GM12878 (cell line): ENCODE data around the gene MALSU1. TPM values are rescaled to one million over a fixed set of nuclear protein-coding genes. Genes with fewer than 3 reads are reported as not detected.

ENCODE experiments used
- ATAC-seq: fragments of 200-7000 bp; cut with Tn5 transposase; 3 replicates; pipeline ENCODE4 v1.9.1; 2020; ENCODE audit warnings: mild to moderate bottlenecking, moderate library complexity
- BruUV-seq: library from RNA; stranded (reverse); fragments of 400-500 nt; replicated peaks from 2 replicates; lab custom pipeline; 2021; lab: Mats Ljungman, UMichigan
- CTCF ChIA-PET: fragments of 300-600 bp; sonication (Branson Sonifier 250); formaldehyde crosslinking; extraction: SDS; loops from one replicate; lab custom pipeline; 2021; ENCODE audit warnings: inconsistent platforms; lab: Yijun Ruan, JAX
- POLR2A ChIA-PET: fragments of 350-600 bp; formaldehyde crosslinking; extraction: SDS; loops from one replicate; lab custom pipeline; 2021; ENCODE audit warnings: inconsistent platforms; lab: Charles Lee
- RAD21 ChIA-PET: fragments of 300-600 bp; sonication (Branson Sonifier 250); formaldehyde crosslinking; loops from one replicate; lab custom pipeline; 2023; ENCODE audit warnings: antibody characterized with exemption; ENCODE audit not compliant: unreplicated experiment; lab: Charles Lee
- SMC1A ChIA-PET: fragments of 300-600 bp; sonication (Branson Sonifier 250); formaldehyde crosslinking; loops from one replicate; lab custom pipeline; 2023; ENCODE audit not compliant: unreplicated experiment, uncharacterized antibody; lab: Charles Lee
- DNase-seq: peaks from one replicate; pipeline ENCODE4 v3.0.0-alpha.2; 2011; ENCODE audit warnings: low read depth, low spot score
- FAIRE-seq: peaks from 3 replicates; lab custom pipeline; 2011; peaks lifted over from hg19 to GRCh38; lab: Jason Lieb, UNC
- H2AFZ ChIP-seq: 2 replicates; pipeline ENCODE4 v1.6.0; 2011; ENCODE audit warnings: low read depth, low read length, control low read depth; ENCODE audit not compliant: control insufficient read depth
- H3K27ac ChIP-seq: 2 replicates; pipeline ENCODE4 v1.5.1; 2011; ENCODE audit warnings: control low read depth; ENCODE audit not compliant: control insufficient read depth, insufficient read depth
- H3K27me3 ChIP-seq, 2 experiments: replicated peaks in 1 of 2; 2 replicates each; pipeline versions ENCODE4 v1.6.0 to v1.6.1; 2011; ENCODE audit warnings: low read length in 1 of 2; ENCODE audit not compliant: control insufficient read depth in 2 of 2, insufficient read depth in 2 of 2
- H3K36me3 ChIP-seq, 2 experiments: 2 replicates each; pipeline ENCODE4 v1.5.1; 2011; ENCODE audit warnings: low read length in 1 of 2; ENCODE audit not compliant: control insufficient read depth in 2 of 2, insufficient read depth in 2 of 2
- H3K4me1 ChIP-seq: 2 replicates; pipeline ENCODE4 v1.6.1; 2011; ENCODE audit warnings: mild to moderate bottlenecking, low read length, moderate library complexity, mixed read lengths; ENCODE audit not compliant: control insufficient read depth, insufficient read depth
- H3K4me2 ChIP-seq: 2 replicates; pipeline ENCODE4 v1.6.0; 2011; ENCODE audit warnings: control low read depth; ENCODE audit not compliant: control insufficient read depth, insufficient read depth
- H3K4me3 ChIP-seq: fragments of 200-600 bp; sonication (generic); 2 replicates; pipeline ENCODE4 v1.5.1; 2016
- H3K79me2 ChIP-seq: 2 replicates; pipeline ENCODE4 v1.6.0; 2011; ENCODE audit warnings: low read length; ENCODE audit not compliant: control insufficient read depth, insufficient read depth
- H3K9ac ChIP-seq: 2 replicates; pipeline ENCODE4 v1.8.0; 2011; ENCODE audit warnings: low read length, control low read depth, mixed read lengths; ENCODE audit not compliant: control insufficient read depth, insufficient read depth
- H3K9me3 ChIP-seq: replicated peaks from 3 replicates; pipeline ENCODE4 v1.5.1; 2011; ENCODE audit warnings: mild to moderate bottlenecking, low read length; ENCODE audit not compliant: control insufficient read depth, insufficient read depth
- H4K20me1 ChIP-seq: 2 replicates; pipeline ENCODE4 v1.6.0; 2011; ENCODE audit not compliant: control insufficient read depth, insufficient read depth
- ATF7 ChIP-seq: fragments of 450-650 bp; IDR thresholded peaks from 2 replicates; pipeline ENCODE4 v1.6.1; 2016; ENCODE audit warnings: low read depth, mild to moderate bottlenecking
- CBX3 ChIP-seq: fragments of 200-600 bp; sonication (generic); IDR thresholded peaks from 2 replicates; pipeline ENCODE4 v1.6.1; 2016; ENCODE audit warnings: low read depth, borderline replicate concordance
- CREM ChIP-seq: IDR thresholded peaks from 2 replicates; pipeline ENCODE4 v1.6.1; 2014; ENCODE audit warnings: antibody characterized with exemption, low read depth
- DPF2 ChIP-seq: fragments of 450-650 bp; IDR thresholded peaks from 2 replicates; pipeline ENCODE4 v1.6.1; 2017; ENCODE audit warnings: mild to moderate bottlenecking
- HDAC6 ChIP-seq: fragments of 200-600 bp; sonication (generic); IDR thresholded peaks from one replicate; pipeline ENCODE4 v1.8.0; 2017; ENCODE audit warnings: antibody characterized with exemption; ENCODE audit not compliant: unreplicated experiment
- IRF3 ChIP-seq: fragments of 450-650 bp; IDR thresholded peaks from 2 replicates; pipeline ENCODE4 v1.6.1; 2014; ENCODE audit warnings: mild to moderate bottlenecking
- IRF5 ChIP-seq: fragments of 450-650 bp; IDR thresholded peaks from 2 replicates; pipeline ENCODE4 v1.6.1; 2017; ENCODE audit warnings: borderline replicate concordance
- MTA3 ChIP-seq: IDR thresholded peaks from 2 replicates; pipeline ENCODE4 v1.6.1; 2012; ENCODE audit warnings: low read length, inconsistent platforms, borderline replicate concordance
- NBN ChIP-seq: fragments of 450-650 bp; IDR thresholded peaks from 2 replicates; pipeline ENCODE4 v1.6.1; 2016
- NR2C1 ChIP-seq: fragments of 450-650 bp; IDR thresholded peaks from 2 replicates; pipeline ENCODE4 v1.6.1; 2017; ENCODE audit warnings: antibody characterized with exemption, mild to moderate bottlenecking, moderate library complexity
- PAX8 ChIP-seq: fragments of 450-650 bp; IDR thresholded peaks from 2 replicates; pipeline ENCODE4 v1.6.1; 2017; ENCODE audit warnings: mild to moderate bottlenecking, moderate library complexity
- SMAD1 ChIP-seq: fragments of 450-650 bp; IDR thresholded peaks from 2 replicates; pipeline ENCODE4 v1.6.1; 2018; ENCODE audit warnings: mild to moderate bottlenecking, low read depth; ENCODE audit not compliant: partially characterized antibody
- SREBF1 ChIP-seq: IDR thresholded peaks from 2 replicates; pipeline ENCODE4 v1.6.1; 2012; ENCODE audit warnings: mild to moderate bottlenecking, low read length
- TCF7 ChIP-seq: IDR thresholded peaks from 2 replicates; pipeline ENCODE4 v1.6.1; 2014; ENCODE audit warnings: antibody characterized with exemption, borderline replicate concordance
- ZNF24 ChIP-seq: fragments of 450-650 bp; IDR thresholded peaks from 2 replicates; pipeline ENCODE4 v1.6.1; 2017; ENCODE audit warnings: antibody characterized with exemption, mild to moderate bottlenecking
- ZNF592 ChIP-seq: fragments of 450-650 bp; IDR thresholded peaks from 2 replicates; pipeline ENCODE4 v1.6.1; 2017; ENCODE audit warnings: mild to moderate bottlenecking, moderate library complexity
- WGBS: methylation state at CpG from one replicate; pipeline ENCODE4 v1.1.6; 2016; ENCODE audit warnings: low lambda C conversion rate; ENCODE audit not compliant: insufficient replicate concordance, insufficient coverage; ENCODE audit errors: missing lambda C conversion rate; 5-methylcytosine and 5-hydroxymethylcytosine counted together
- in situ Hi-C: fragments of 300-500 bp; cut with MboI; formaldehyde crosslinking; loops from 9 replicates; pipeline ENCODE4 v1.14.3; 2018; ENCODE audit warnings: mixed read lengths
- intact Hi-C: fragments of 100-400 bp; cut with micrococcal nuclease; formaldehyde crosslinking; loops from one replicate; pipeline ENCODE4 v1.14.2; 2022; ENCODE audit not compliant: unreplicated experiment
- polyA plus RNA-seq, 11 experiments: library from polyadenylated mRNA; depleted of rRNA in 4 of 11; unstranded in 6 of 11; stranded (reverse) in 5 of 11; fragments of >200 nt; fragmentation: Nextera tagmentation in 4 of 11; fragmentation: Illumina TruSeq in 1 of 11; extraction: Ambion mirVana in 4 of 11; extraction: Trizol in 1 of 11; gene quantifications; 1 replicate in 1 of 11; 2 replicates in 10 of 11; pipeline versions ENCODE4 v1.2.1 to v1.2.3, GENCODE V29; 2011 to 2016; ENCODE audit warnings: inconsistent platforms in 2 of 11, missing spikeins in 2 of 11, low read depth in 1 of 11
- total RNA-seq, 4 experiments: library from RNA; depleted of rRNA in 3 of 4; stranded (reverse); fragments of >200 nt in 3 of 4; fragmentation: Illumina TruSeq in 1 of 4; extraction: Trizol in 1 of 4; gene quantifications; 2 replicates each; pipeline versions ENCODE4 v1.2.1 to v1.2.3, GENCODE V29; 2013 to 2021

Gene MALSU1
- total and polyA plus RNA-seq, 10 of the 15 experiments (the other 5 are each of a cell fraction or from before 2014, with no cell fraction given): 8.5 to 159 (median 73.7) TPM

- TF ChIP-seq SMAD1 (no peak), PAX8 (no peak), TCF7 (no peak), SREBF1 (no peak), DPF2 (no peak), IRF3 (no peak)
These were observed 33.1 kb downstream of the MALSU1 start (continued) for GRCh38 chr7:23332193-23332592.

- POLR2A ChIA-PET: no interaction called here
- peaks cover 3 to 27% of the 10 kb centered on the region in 2 experiments for H3K36me3 ChIP-seq
These were observed 33.9 kb downstream of the MALSU1 start for GRCh38 chr7:23332910-23333612.

More at GRCh38 chr7:23332910-23333612, 33.9 kb downstream of the MALSU1 start:
- no peaks in the 10 kb centered on the region; the same call in 1 of the 2 replicates for H3K79me2 ChIP-seq
- H3K27ac ChIP-seq: no peak overlapping the region
- DNase-seq: no peak
- WGBS: 50% methylated on average over 4 of the region's 4 CpGs
- H2AFZ ChIP-seq: no peak overlapping the region
- H3K4me1 ChIP-seq: no peaks in the 10 kb centered on the region
- no peak for ATAC-seq
- ChIA-PET CTCF (no interaction called here), SMC1A (interaction anchor here (1.7 kb wide), 1 partner anchor 14 kb away, joined by 5 read pairs; no protein-coding TSS in a partner anchor), RAD21 (no interaction called here)
- intact Hi-C loops (no loop called here), in situ Hi-C loops (no loop called here)
- no peaks in the 10 kb centered on the region for H3K9me3 ChIP-seq
- no peaks in the 10 kb centered on the region for H3K27me3 ChIP-seq
- TF ChIP-seq NBN: no peak
- TF ChIP-seq ZNF592: no peak
- TF ChIP-seq IRF5: no peak
- no peak for TF ChIP-seq NR2C1
- TF ChIP-seq ZNF24: no peak
- TF ChIP-seq HDAC6: no peak
- no peak for TF ChIP-seq ATF7
- no peak for TF ChIP-seq MTA3
- TF ChIP-seq CBX3: no peak
- TF ChIP-seq CREM: no peak
- no peak overlapping the region for H3K4me2 ChIP-seq
- H4K20me1 ChIP-seq: no peaks in the 10 kb centered on the region
- no TSS peak for BruUV-seq
- no peak overlapping the region for H3K9ac ChIP-seq
- H3K4me3 ChIP-seq: no peak overlapping the region
- FAIRE-seq: no peak
